ENCODE measurements around the gene PIK3CD. TPM values are rescaled to one million over a fixed set of nuclear protein-coding genes. Genes with fewer than 3 reads are reported as not detected.
"Not testable (repeated sequence)": the region's sequence is repeated elsewhere in the genome, so short reads cannot be mapped to it uniquely, and the experiment has no call there.

PIK3CD gene
- total and polyA plus RNA-seq, 2 donors (not counting 3 experiments of a cell fraction or from before 2014, with no cell fraction given): 3.5 to 5.2 TPM

GRCh38 chr1:9746651-9747050 lies 95.1 kb downstream of the PIK3CD start:
- no peak for DNase-seq (ENCODE audit: low read depth, low spot score)
- ChIA-PET POLR2A (interaction anchor here (0.7 kb wide), 1 partner anchor 77 kb away, joined by 3 read pairs; no protein-coding TSS in a partner anchor), CTCF (no interaction called here)
- Histone ChIP-seq H3K27me3 (ENCODE audit: control insufficient read depth in 2 of 2, insufficient read depth in 2 of 2, low read length in 2 of 2) (no peaks in the 10 kb centered on the region), H3K27ac (ENCODE audit: insufficient read depth, low read depth, low read length) (no peak overlapping the region), H3K9me1 (replicated peaks; ENCODE audit: control insufficient read depth, extremely low read depth, insufficient read depth, low read length) (no peaks in the 10 kb centered on the region), H3K9me3 (replicated peaks; ENCODE audit: control insufficient read depth, insufficient read depth, low read length) (no peaks in the 10 kb centered on the region), H3K9ac (replicated peaks; ENCODE audit: extremely low read depth, insufficient read depth, low read length) (no peak overlapping the region), H3K4me2 (ENCODE audit: insufficient read depth, low read length) (no peak overlapping the region), H4K20me1 (replicated peaks; ENCODE audit: control insufficient read depth, extremely low read depth, insufficient read depth, low read length) (no peaks in the 10 kb centered on the region), H3K4me1 (ENCODE audit: control insufficient read depth, extremely low read depth, insufficient read depth, low read length) (no peaks in the 10 kb centered on the region), H3K79me2 (ENCODE audit: control insufficient read depth, insufficient read depth, low read length) (no peaks in the 10 kb centered on the region), H2AFZ (ENCODE audit: low read depth, low read length) (no peak overlapping the region), H3K36me3 (ENCODE audit: control insufficient read depth in 2 of 2, extremely low read depth in 1 of 2, insufficient read depth in 2 of 2, low read length in 2 of 2) (peaks cover 10 to 21% of the 10 kb centered on the region in 2 experiments), H3K4me3 (replicated peaks in 1 of 3; ENCODE audit: insufficient read depth in 1 of 3, low read depth in 1 of 3, low read length in 3 of 3) (no peak overlapping the region)
- intact Hi-C loops (cut with micrococcal nuclease): no loop called here
- FAIRE-seq: no peak
- dilution Hi-C loops (cut with MboI; ENCODE audit: extremely low pct_ligation_motif_present, low sequenced_read_pairs): no loop called here
- no TSS peak for BruUV-seq (replicated peaks)
- TF ChIP-seq MYC (IDR thresholded peaks at IDR 0.05; ENCODE audit: low read depth, low read length): no peak
- TF ChIP-seq JUN (IDR thresholded peaks at IDR 0.05; ENCODE audit: borderline replicate concordance, insufficient read depth, insufficient read length, low read depth): no peak
- TF ChIP-seq POLR2A (IDR thresholded peaks at IDR 0.05; ENCODE audit: low read depth, low read length): no peak
- no peak for TF ChIP-seq GATA2 (IDR thresholded peaks at IDR 0.05; ENCODE audit: insufficient read depth, insufficient read length, low read depth, low read length)
- no peak for TF ChIP-seq MAX (IDR thresholded peaks at IDR 0.05; ENCODE audit: insufficient read depth, insufficient read length)
- no peak for TF ChIP-seq POLR2AphosphoS5 (IDR thresholded peaks at IDR 0.05; ENCODE audit: insufficient read depth, low read depth, low read length)
- no peak for TF ChIP-seq CTCF (IDR thresholded peaks at IDR 0.05; ENCODE audit: extremely low read depth in 1 of 2, insufficient read depth in 1 of 2, low read depth in 1 of 2, low read length in 2 of 2)
- no peak for TF ChIP-seq FOS (IDR thresholded peaks at IDR 0.05; ENCODE audit: borderline replicate concordance, insufficient read depth, low read length)
- no peak for TF ChIP-seq EZH2 (IDR thresholded peaks at IDR 0.05; ENCODE audit: borderline replicate concordance, low read depth, low read length, severe bottlenecking)

- H3K4me3 ChIP-seq (replicated peaks in 1 of 3; ENCODE audit: insufficient read depth in 1 of 3, low read depth in 1 of 3, low read length in 3 of 3); DNase-seq (ENCODE audit: low read depth, low spot score); H3K9me3 ChIP-seq (replicated peaks; ENCODE audit: control insufficient read depth, insufficient read depth, low read length); BruUV-seq (replicated peaks); H2AFZ ChIP-seq (ENCODE audit: low read depth, low read length); intact Hi-C loops (cut with micrococcal nuclease); H3K27me3 ChIP-seq (ENCODE audit: control insufficient read depth in 2 of 2, insufficient read depth in 2 of 2, low read length in 2 of 2); H3K9ac ChIP-seq (replicated peaks; ENCODE audit: extremely low read depth, insufficient read depth, low read length); POLR2A ChIA-PET; H3K79me2 ChIP-seq (ENCODE audit: control insufficient read depth, insufficient read depth, low read length); H3K9me1 ChIP-seq (replicated peaks; ENCODE audit: control insufficient read depth, extremely low read depth, insufficient read depth, low read length); H3K27ac ChIP-seq (ENCODE audit: insufficient read depth, low read depth, low read length); dilution Hi-C loops (cut with MboI; ENCODE audit: extremely low pct_ligation_motif_present, low sequenced_read_pairs); H3K4me1 ChIP-seq (ENCODE audit: control insufficient read depth, extremely low read depth, insufficient read depth, low read length); H3K4me2 ChIP-seq (ENCODE audit: insufficient read depth, low read length); FAIRE-seq; H4K20me1 ChIP-seq (replicated peaks; ENCODE audit: control insufficient read depth, extremely low read depth, insufficient read depth, low read length): not testable (repeated sequence)
- CTCF ChIA-PET: interaction anchor here (1.0 kb wide), 1 partner anchor 54 kb away, joined by 4 read pairs; no protein-coding TSS in a partner anchor
- peaks cover 8 to 20% of the 10 kb centered on the region in 2 experiments for H3K36me3 ChIP-seq (ENCODE audit: control insufficient read depth in 2 of 2, extremely low read depth in 1 of 2, insufficient read depth in 2 of 2, low read length in 2 of 2)
Measured at GRCh38 chr1:9748391-9748790, 96.9 kb downstream of the PIK3CD start.
